ENCODE measurements around the gene TELO2.

Gene TELO2

GRCh38 chr16:1556254-1556653 is 63.1 kb downstream of the TELO2 start:
- no peak for DNase-seq (ENCODE audit: low read depth)

GRCh38 chr16:1557074-1557473 is 63.9 kb downstream of the TELO2 start:
- DNase-seq (ENCODE audit: low read depth) = no peak

- no peak for DNase-seq (ENCODE audit: low read depth)
Observed at GRCh38 chr16:1557576-1557975, 64.4 kb downstream of the TELO2 start.

- DNase-seq (ENCODE audit: low read depth) = no peak
Observed at GRCh38 chr16:1559446-1559975, 66.4 kb downstream of the TELO2 start.
